HG03159 (cell line): ENCODE results near the gene PGP.

ENCODE experiments used
- ATAC-seq: cut with Tn5 transposase; IDR thresholded peaks from one replicate; pipeline ENCODE4 v1.9.1; 2021; ENCODE audit warnings: mild to moderate bottlenecking, moderate library complexity; ENCODE audit not compliant: unreplicated experiment

The PGP gene

GRCh38 chr16:2183671-2184070, 31.0 kb downstream of the PGP start:
- no peak for ATAC-seq

GRCh38 chr16:2181952-2182351, 32.7 kb downstream of the PGP start:
- no peak for ATAC-seq

GRCh38 chr16:2180962-2181923, 33.4 kb downstream of the PGP start:
- ATAC-seq: no peak

GRCh38 chr16:2180461-2180860, 34.2 kb downstream of the PGP start:
- ATAC-seq: no peak

- no peak for ATAC-seq
These were observed 35.1 kb downstream of the PGP start for GRCh38 chr16:2179576-2179975.

- no peak for ATAC-seq
These were observed 35.5 kb downstream of the PGP start for GRCh38 chr16:2179107-2179501.

- ATAC-seq: no peak
These were observed 36.1 kb downstream of the PGP start for GRCh38 chr16:2178321-2179106.

GRCh38 chr16:2177561-2177960, 37.1 kb downstream of the PGP start:
- ATAC-seq: no peak

- ATAC-seq: no peak
These were observed 37.5 kb downstream of the PGP start for GRCh38 chr16:2177101-2177500.

GRCh38 chr16:2176047-2176446, 38.6 kb downstream of the PGP start:
- no peak for ATAC-seq

- no peak for ATAC-seq
These were observed 39.2 kb downstream of the PGP start for GRCh38 chr16:2175454-2175853.

GRCh38 chr16:2174396-2175131, 40.1 kb downstream of the PGP start:
- no peak for ATAC-seq

- no peak for ATAC-seq
These were observed 40.7 kb downstream of the PGP start for GRCh38 chr16:2173916-2174315.

GRCh38 chr16:2173366-2173765, 41.3 kb downstream of the PGP start:
- no peak for ATAC-seq

GRCh38 chr16:2172688-2173335, 41.8 kb downstream of the PGP start:
- no peak for ATAC-seq

GRCh38 chr16:2171601-2172178, 43.0 kb downstream of the PGP start:
- no peak for ATAC-seq

GRCh38 chr16:2170587-2171435, 43.8 kb downstream of the PGP start:
- ATAC-seq: no peak

GRCh38 chr16:2170080-2170479, 44.6 kb downstream of the PGP start:
- ATAC-seq: no peak

- ATAC-seq: no peak
These were observed 47.5 kb downstream of the PGP start for GRCh38 chr16:2167068-2167638.
